ENCODE measurements around the gene KCTD6.

Gene KCTD6

GRCh38 chr3:58491506-58492402, at the start of gene KCTD6:
TSS of gene KCTD6 (plus strand) at chr3:58492096. CDS start at chr3:58498756, 6,660 bp downstream.
- Histone ChIP-seq H3K9me3 (ENCODE audit: control insufficient read depth, insufficient read depth, low read depth, low read length) (no peaks in the 10 kb centered on the region), H3K4me3 (ENCODE audit: low read depth, low read length) (peak within 1 kb of the TSS; percentile 77), H3K4me1 (ENCODE audit: control insufficient read depth, insufficient read depth, low read length) (peaks cover 55% of the 10 kb centered on the region), H3K36me3 (ENCODE audit: control insufficient read depth, insufficient read depth, low read length) (no peaks in the 10 kb centered on the region), H3K27ac (ENCODE audit: low read depth, low read length) (peak within 1 kb of the TSS; percentile 1; the same call in 1 of the 2 replicates), H3K9ac (ENCODE audit: low read length) (peak within 1 kb of the TSS; percentile 83), H3K27me3 (ENCODE audit: control insufficient read depth, insufficient read depth, low read length) (no peaks in the 10 kb centered on the region)

DNA sequence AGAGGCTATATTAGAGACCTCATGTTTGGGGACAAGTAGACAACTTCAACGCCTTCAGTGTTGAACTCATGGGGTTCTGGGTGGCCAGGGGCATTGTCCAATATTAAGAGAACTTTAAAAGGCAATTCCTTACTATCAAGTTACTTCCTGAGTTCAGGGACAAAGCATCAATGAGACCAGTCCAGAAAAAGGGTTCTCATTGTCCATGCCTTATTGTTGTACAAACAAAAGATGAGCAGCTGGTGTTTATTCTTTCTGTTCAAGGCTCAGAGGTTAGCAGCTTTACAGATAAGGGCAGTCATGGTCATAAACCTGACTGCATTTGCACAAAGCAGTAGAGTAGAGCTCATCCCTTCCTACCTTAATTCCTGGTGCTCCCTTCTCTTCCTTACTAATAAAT, 39.7 kb upstream of the KCTD6 start:
- H3K9ac ChIP-seq (ENCODE audit: low read length), result no peak overlapping the region
- H3K27ac ChIP-seq (ENCODE audit: low read depth, low read length), result no peak overlapping the region
- no peak overlapping the region for H3K4me3 ChIP-seq (ENCODE audit: low read depth, low read length)
- peaks cover 29% of the 10 kb centered on the region for H3K9me3 ChIP-seq (ENCODE audit: control insufficient read depth, insufficient read depth, low read depth, low read length)
- no peaks in the 10 kb centered on the region for H3K36me3 ChIP-seq (ENCODE audit: control insufficient read depth, insufficient read depth, low read length)
- no peaks in the 10 kb centered on the region for H3K4me1 ChIP-seq (ENCODE audit: control insufficient read depth, insufficient read depth, low read length)
- no peaks in the 10 kb centered on the region for H3K27me3 ChIP-seq (ENCODE audit: control insufficient read depth, insufficient read depth, low read length)

- Histone ChIP-seq H3K36me3 (ENCODE audit: control insufficient read depth, insufficient read depth, low read length) (no peaks in the 10 kb centered on the region), H3K27ac (ENCODE audit: low read depth, low read length) (no peak overlapping the region), H3K4me1 (ENCODE audit: control insufficient read depth, insufficient read depth, low read length) (peaks cover 13% of the 10 kb centered on the region), H3K9me3 (ENCODE audit: control insufficient read depth, insufficient read depth, low read depth, low read length) (peaks cover 14% of the 10 kb centered on the region), H3K4me3 (ENCODE audit: low read depth, low read length) (no peak overlapping the region), H3K9ac (ENCODE audit: low read length) (no peak overlapping the region), H3K27me3 (ENCODE audit: control insufficient read depth, insufficient read depth, low read length) (no peaks in the 10 kb centered on the region)
Measured at GRCh38 chr3:58459160-58459559, 32.7 kb upstream of the KCTD6 start.

DNA sequence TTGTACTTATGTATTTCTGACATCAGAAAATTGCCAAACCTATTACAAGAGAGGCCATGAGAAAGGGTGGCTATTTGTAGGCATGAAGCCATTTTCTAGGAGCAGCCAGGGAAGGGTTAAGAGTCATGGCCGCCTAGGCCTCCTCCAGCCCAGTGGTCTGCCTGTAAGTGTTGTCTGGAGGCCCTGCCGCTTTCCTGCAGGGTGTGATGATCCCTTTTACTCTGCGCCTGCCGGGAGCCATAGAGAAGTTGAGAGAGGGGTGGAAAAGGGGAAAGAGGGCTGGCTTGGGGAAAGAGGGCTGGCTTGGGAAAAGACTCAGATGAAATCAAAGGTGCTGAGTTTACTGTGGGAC, 29.1 kb upstream of the KCTD6 start:
- Histone ChIP-seq H3K4me3 (ENCODE audit: low read depth, low read length) (no peak overlapping the region), H3K36me3 (ENCODE audit: control insufficient read depth, insufficient read depth, low read length) (no peaks in the 10 kb centered on the region), H3K9ac (ENCODE audit: low read length) (no peak overlapping the region), H3K27ac (ENCODE audit: low read depth, low read length) (peak overlapping the region; percentile 44), H3K9me3 (ENCODE audit: control insufficient read depth, insufficient read depth, low read depth, low read length) (no peaks in the 10 kb centered on the region), H3K27me3 (ENCODE audit: control insufficient read depth, insufficient read depth, low read length) (no peaks in the 10 kb centered on the region), H3K4me1 (ENCODE audit: control insufficient read depth, insufficient read depth, low read length) (peaks cover 15% of the 10 kb centered on the region)

GRCh38 chr3:58463181-58463941, 28.5 kb upstream of the KCTD6 start:
- H3K4me3 ChIP-seq (ENCODE audit: low read depth, low read length), result peak overlapping the region; percentile 19; the same call in 1 of the 2 replicates
- H3K9ac ChIP-seq (ENCODE audit: low read length), result no peak overlapping the region
- H3K27ac ChIP-seq (ENCODE audit: low read depth, low read length), result peak overlapping the region; percentile 44

GRCh38 chr3:58463942-58464271, 28.0 kb upstream of the KCTD6 start:
- H3K27ac ChIP-seq (ENCODE audit: low read depth, low read length), result no peak overlapping the region
- H3K4me1 ChIP-seq (ENCODE audit: control insufficient read depth, insufficient read depth, low read length), result peaks cover 15% of the 10 kb centered on the region
- H3K9ac ChIP-seq (ENCODE audit: low read length), result no peak overlapping the region
- H3K4me3 ChIP-seq (ENCODE audit: low read depth, low read length), result no peak overlapping the region
- no peaks in the 10 kb centered on the region for H3K27me3 ChIP-seq (ENCODE audit: control insufficient read depth, insufficient read depth, low read length)
- no peaks in the 10 kb centered on the region for H3K9me3 ChIP-seq (ENCODE audit: control insufficient read depth, insufficient read depth, low read depth, low read length)
- H3K36me3 ChIP-seq (ENCODE audit: control insufficient read depth, insufficient read depth, low read length), result no peaks in the 10 kb centered on the region

More at GRCh38 chr3:58463181-58463941, 28.5 kb upstream of the KCTD6 start:
- H3K4me1 ChIP-seq (ENCODE audit: control insufficient read depth, insufficient read depth, low read length), result peaks cover 15% of the 10 kb centered on the region
- no peaks in the 10 kb centered on the region for H3K9me3 ChIP-seq (ENCODE audit: control insufficient read depth, insufficient read depth, low read depth, low read length)
- no peaks in the 10 kb centered on the region for H3K27me3 ChIP-seq (ENCODE audit: control insufficient read depth, insufficient read depth, low read length)
- H3K36me3 ChIP-seq (ENCODE audit: control insufficient read depth, insufficient read depth, low read length), result no peaks in the 10 kb centered on the region

DNA sequence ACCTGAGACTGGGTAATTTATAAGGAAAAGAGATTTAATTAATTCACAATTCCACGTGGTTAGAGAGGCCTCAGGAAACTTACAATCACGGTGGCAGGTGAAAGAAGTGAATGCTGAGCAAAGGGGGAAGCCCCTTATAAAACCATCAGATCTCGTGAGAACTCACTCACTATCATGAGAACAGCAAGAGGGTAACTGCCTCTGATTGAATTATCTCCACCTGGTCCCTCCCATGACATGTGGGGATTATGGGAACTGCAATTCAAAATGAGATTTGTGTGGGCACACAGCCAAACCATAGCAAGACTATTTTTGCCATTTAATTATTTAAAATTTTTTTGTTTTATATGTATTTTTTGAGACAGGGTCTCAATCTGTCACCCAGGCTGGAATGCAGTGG, 27.0 kb upstream of the KCTD6 start:
- H3K27ac ChIP-seq (ENCODE audit: low read depth, low read length), result no peak overlapping the region
- peaks cover 16% of the 10 kb centered on the region for H3K4me1 ChIP-seq (ENCODE audit: control insufficient read depth, insufficient read depth, low read length)
- no peak overlapping the region for H3K9ac ChIP-seq (ENCODE audit: low read length)
- no peaks in the 10 kb centered on the region for H3K9me3 ChIP-seq (ENCODE audit: control insufficient read depth, insufficient read depth, low read depth, low read length)
- no peaks in the 10 kb centered on the region for H3K27me3 ChIP-seq (ENCODE audit: control insufficient read depth, insufficient read depth, low read length)
- no peak overlapping the region for H3K4me3 ChIP-seq (ENCODE audit: low read depth, low read length)
- no peaks in the 10 kb centered on the region for H3K36me3 ChIP-seq (ENCODE audit: control insufficient read depth, insufficient read depth, low read length)

DNA sequence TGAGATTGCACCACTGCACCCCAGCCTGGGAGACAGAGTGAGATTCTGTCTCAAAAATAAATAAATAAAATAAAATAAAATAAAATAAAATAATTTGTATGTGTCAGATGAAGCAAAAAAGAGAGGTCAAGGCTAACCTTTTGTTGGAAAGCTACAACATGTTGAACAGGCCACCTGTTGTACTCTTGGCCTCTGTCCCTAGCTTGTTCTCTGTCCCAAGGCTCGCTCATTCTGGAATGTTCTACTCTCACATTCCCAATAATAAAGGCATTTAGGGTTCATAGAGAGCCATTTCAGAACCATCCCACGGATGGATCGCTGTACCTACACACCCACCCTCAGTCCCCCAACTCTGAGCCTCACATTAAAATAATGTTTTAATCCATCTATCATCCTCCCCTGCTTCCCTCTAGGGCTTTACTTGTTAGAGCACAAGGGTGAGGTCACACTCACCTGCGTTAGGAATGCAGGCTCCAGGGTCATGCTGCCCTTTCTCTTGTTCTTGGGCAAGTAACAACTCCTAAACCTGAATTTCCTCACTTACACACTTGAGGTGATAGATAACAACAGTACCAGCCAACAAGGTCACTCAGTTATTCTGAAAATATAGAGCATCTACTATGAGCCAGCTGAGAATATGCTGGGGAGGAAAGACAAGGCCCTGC, 24.9 kb upstream of the KCTD6 start:
- Histone ChIP-seq H3K27me3 (ENCODE audit: control insufficient read depth, insufficient read depth, low read length) (no peaks in the 10 kb centered on the region), H3K36me3 (ENCODE audit: control insufficient read depth, insufficient read depth, low read length) (no peaks in the 10 kb centered on the region), H3K4me3 (ENCODE audit: low read depth, low read length) (no peak overlapping the region), H3K4me1 (ENCODE audit: control insufficient read depth, insufficient read depth, low read length) (peaks cover 36% of the 10 kb centered on the region), H3K9ac (ENCODE audit: low read length) (no peak overlapping the region), H3K9me3 (ENCODE audit: control insufficient read depth, insufficient read depth, low read depth, low read length) (no peaks in the 10 kb centered on the region), H3K27ac (ENCODE audit: low read depth, low read length) (no peak overlapping the region)

GRCh38 chr3:58469096-58469495, 22.8 kb upstream of the KCTD6 start:
- Histone ChIP-seq H3K4me3 (ENCODE audit: low read depth, low read length) (no peak overlapping the region), H3K9ac (ENCODE audit: low read length) (no peak overlapping the region), H3K9me3 (ENCODE audit: control insufficient read depth, insufficient read depth, low read depth, low read length) (no peaks in the 10 kb centered on the region), H3K4me1 (ENCODE audit: control insufficient read depth, insufficient read depth, low read length) (peaks cover 24% of the 10 kb centered on the region), H3K27me3 (ENCODE audit: control insufficient read depth, insufficient read depth, low read length) (no peaks in the 10 kb centered on the region), H3K36me3 (ENCODE audit: control insufficient read depth, insufficient read depth, low read length) (no peaks in the 10 kb centered on the region), H3K27ac (ENCODE audit: low read depth, low read length) (no peak overlapping the region)

DNA sequence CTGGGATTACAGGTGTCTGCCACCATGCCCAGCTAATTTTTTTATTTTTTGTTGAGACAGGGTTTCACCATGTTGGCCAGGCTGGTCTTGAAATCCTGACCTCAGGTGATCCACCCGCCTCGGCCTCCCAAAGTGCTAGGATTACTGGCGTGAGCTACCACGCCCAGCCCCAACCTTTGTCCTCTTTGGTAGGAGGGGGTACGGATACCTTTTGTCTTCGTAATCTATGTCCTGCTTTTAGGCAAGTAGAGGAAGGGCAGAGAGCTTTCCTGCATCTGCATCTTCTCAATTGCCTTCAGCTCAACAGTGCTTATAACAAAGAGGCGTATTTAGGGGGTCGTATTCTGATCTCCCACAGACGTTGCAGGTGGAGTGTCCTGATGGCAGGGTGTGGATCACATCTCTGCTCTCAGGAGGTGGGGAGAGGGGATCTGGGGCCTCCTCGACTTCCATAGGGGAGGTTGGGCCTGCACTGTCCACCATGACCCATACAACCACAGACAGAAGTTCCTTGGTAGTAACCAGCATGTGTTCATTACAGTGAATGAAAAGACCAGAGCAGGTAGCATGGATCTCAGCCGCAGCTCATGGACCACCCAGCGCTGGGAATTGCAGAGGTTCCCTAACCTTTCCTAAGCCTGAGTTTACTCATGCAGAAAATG, 21.4 kb upstream of the KCTD6 start:
- H3K27me3 ChIP-seq (ENCODE audit: control insufficient read depth, insufficient read depth, low read length), result no peaks in the 10 kb centered on the region
- no peaks in the 10 kb centered on the region for H3K36me3 ChIP-seq (ENCODE audit: control insufficient read depth, insufficient read depth, low read length)
- no peak overlapping the region for H3K4me3 ChIP-seq (ENCODE audit: low read depth, low read length)
- peaks cover 30% of the 10 kb centered on the region for H3K4me1 ChIP-seq (ENCODE audit: control insufficient read depth, insufficient read depth, low read length)
- no peaks in the 10 kb centered on the region for H3K9me3 ChIP-seq (ENCODE audit: control insufficient read depth, insufficient read depth, low read depth, low read length)
- H3K27ac ChIP-seq (ENCODE audit: low read depth, low read length), result no peak overlapping the region
- peak overlapping the region; percentile 32 for H3K9ac ChIP-seq (ENCODE audit: low read length)
